OCI-LY7 (cell line): ENCODE data around the gene IPPK. TPM values are rescaled to one million over a fixed set of nuclear protein-coding genes. Genes with fewer than 3 reads are reported as not detected.

Experiments used
- BruUV-seq: library from RNA; stranded (reverse); fragments of 400-500 nt; replicated peaks from 2 replicates; lab custom pipeline; 2021; lab: Mats Ljungman, UMichigan
- CTCF ChIA-PET: fragments of 300-600 bp; sonication (Branson Sonifier 250); formaldehyde crosslinking; loops from one replicate; lab custom pipeline; 2022; ENCODE audit warnings: antibody characterized with exemption; ENCODE audit not compliant: unreplicated experiment; lab: Charles Lee
- POLR2A ChIA-PET: fragments of 300-600 bp; sonication (Branson Sonifier 250); formaldehyde crosslinking; loops from one replicate; lab custom pipeline; 2022; ENCODE audit warnings: antibody characterized with exemption; lab: Charles Lee
- DNase-seq: peaks from one replicate; pipeline ENCODE4 v3.0.0-alpha.2; 2015; ENCODE audit warnings: low spot score
- H2AFZ ChIP-seq: fragments of 200-600 bp; sonication (generic), shearing (Covaris generic); 2 replicates; pipeline ENCODE4 v1.6.1; 2014; ENCODE audit warnings: mild to moderate bottlenecking, antibody characterized with exemption, low read length, moderate library complexity
- H3K27ac ChIP-seq: fragments of 200-600 bp; sonication (generic); 2 replicates; pipeline ENCODE4 v1.5.1; 2014; ENCODE audit warnings: mixed run types, low read depth, mild to moderate bottlenecking, moderate library complexity, low read length, inconsistent platforms; ENCODE audit not compliant: poor library complexity, severe bottlenecking
- H3K36me3 ChIP-seq: fragments of 200-600 bp; sonication (generic); 2 replicates; pipeline ENCODE4 v1.6.1; 2014; ENCODE audit warnings: mild to moderate bottlenecking, antibody characterized with exemption, low read length, moderate library complexity, mixed read lengths; ENCODE audit not compliant: insufficient read depth
- H3K4me1 ChIP-seq: fragments of 200-600 bp; sonication (generic); 2 replicates; pipeline ENCODE4 v1.5.1; 2014; ENCODE audit warnings: mild to moderate bottlenecking, low read length; ENCODE audit not compliant: insufficient read depth, poor library complexity, severe bottlenecking
- H3K4me2 ChIP-seq: fragments of 200-600 bp; sonication (generic); 2 replicates; pipeline ENCODE4 v1.6.1; 2014; ENCODE audit warnings: mild to moderate bottlenecking, low read length
- H3K4me3 ChIP-seq: fragments of 200-600 bp; sonication (generic); 2 replicates; pipeline ENCODE4 v1.5.1; 2014; ENCODE audit warnings: mild to moderate bottlenecking, low read depth, low read length; ENCODE audit not compliant: poor library complexity, severe bottlenecking
- H3K79me2 ChIP-seq: fragments of 200-600 bp; sonication (generic); 2 replicates; pipeline ENCODE4 v1.6.1; 2016; ENCODE audit warnings: low read depth, mild to moderate bottlenecking, low read length, moderate library complexity, mixed read lengths; ENCODE audit not compliant: insufficient read depth
- H3K9me2 ChIP-seq: fragments of 200-600 bp; sonication (generic); 2 replicates; pipeline ENCODE4 v1.6.1; 2016; ENCODE audit warnings: mild to moderate bottlenecking, low read length, mixed read lengths; ENCODE audit not compliant: insufficient read depth
- H3K9me3 ChIP-seq: fragments of 200-600 bp; sonication (generic); 2 replicates; pipeline ENCODE4 v1.6.1; 2014; ENCODE audit warnings: mild to moderate bottlenecking, mixed run types, low read length, mixed read lengths
- H4K20me1 ChIP-seq: fragments of 200-600 bp; sonication (generic); 2 replicates; pipeline ENCODE4 v1.6.1; 2014; ENCODE audit warnings: mild to moderate bottlenecking, antibody characterized with exemption, low read length, moderate library complexity, mixed read lengths; ENCODE audit not compliant: insufficient read depth
- EZH2phosphoT487 ChIP-seq: fragments of 200-600 bp; sonication (generic); IDR thresholded peaks from 2 replicates; pipeline ENCODE4 v1.6.1; 2018; ENCODE audit warnings: low read depth, borderline replicate concordance, mild to moderate bottlenecking, mixed run types, antibody characterized with exemption, low read length, moderate library complexity, mixed read lengths
- intact Hi-C: fragments of 100-400 bp; cut with micrococcal nuclease; formaldehyde crosslinking; loops from one replicate; pipeline ENCODE4 v1.10.0; 2022; ENCODE audit not compliant: unreplicated experiment
- total RNA-seq, 2 experiments: library from RNA; depleted of rRNA in 1 of 2; stranded (reverse); fragments of >200 nt in 1 of 2; shearing (Covaris generic) in 1 of 2; gene quantifications; 2 replicates each; pipeline ENCODE4 v1.2.3, GENCODE V29; 2014 to 2022
- TF ChIP-seq, protein P1 (sequence below): fragments of 200-600 bp; sonication (generic); conservative IDR thresholded peaks from 2 replicates; pipeline ENCODE4 v1.5.1; 2014; ENCODE audit warnings: mild to moderate bottlenecking, antibody characterized with exemption, low read length, moderate library complexity, mixed read lengths

The IPPK gene
- total RNA-seq, 2 experiments from 2014 or later: 10.3 to 12.7 TPM

DNA sequence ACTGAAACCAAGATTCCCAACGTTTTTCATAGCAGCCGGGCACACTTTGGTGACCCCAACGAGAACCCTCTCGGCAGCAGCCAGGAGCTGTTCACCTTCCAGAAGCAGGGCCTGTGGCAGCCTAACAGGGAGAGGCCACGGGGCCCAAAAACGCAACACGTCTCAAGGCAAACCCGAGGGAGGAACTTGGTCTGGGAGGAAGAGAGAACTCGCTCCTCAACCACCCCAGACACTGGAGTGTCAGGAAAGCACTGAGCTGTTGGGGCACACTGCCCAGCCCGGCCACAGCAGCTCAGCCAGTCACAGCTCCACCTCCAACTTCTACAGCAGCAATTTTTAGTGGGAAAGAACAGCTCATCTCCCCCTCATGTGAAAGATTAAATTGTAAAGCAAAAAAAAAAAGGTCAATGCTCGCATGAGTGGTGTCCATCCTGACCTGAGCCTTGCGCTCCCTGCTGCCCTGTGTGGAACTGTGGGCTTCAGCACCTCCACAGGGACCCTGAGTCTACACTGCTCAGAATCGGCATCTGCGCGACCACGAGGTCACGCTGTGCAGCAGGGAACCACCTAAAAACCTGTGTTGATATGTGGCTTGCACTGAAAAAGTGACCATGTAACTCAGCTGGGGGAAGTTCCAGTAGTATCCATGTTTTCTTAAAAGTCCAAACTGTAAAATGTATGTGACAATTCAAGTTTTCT, 55.0 kb downstream of the IPPK start:
- H2AFZ ChIP-seq: no peak overlapping the region

DNA sequence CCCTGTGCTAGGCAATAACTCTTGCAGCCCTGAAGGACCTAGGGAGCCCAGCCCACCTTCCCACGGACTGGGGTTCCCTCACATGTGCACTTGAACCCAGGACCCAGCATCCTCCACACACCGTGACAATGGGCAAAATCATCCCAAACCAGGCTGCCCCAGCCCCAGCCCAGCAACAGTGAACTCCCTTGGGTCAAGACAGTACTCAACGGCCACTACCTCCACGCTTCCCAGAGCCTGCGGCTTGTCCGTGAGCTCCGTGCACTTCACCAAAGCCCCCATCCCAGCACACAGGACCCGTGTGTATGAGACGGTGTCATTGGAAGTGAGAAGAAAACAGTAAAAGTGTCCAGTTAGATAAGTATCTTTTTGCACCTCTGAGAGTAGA, 55.8 kb downstream of the IPPK start:
- intact Hi-C loops: no loop called here
- BruUV-seq: no TSS peak
- Histone ChIP-seq H3K27ac (no peak overlapping the region), H4K20me1 (no peaks in the 10 kb centered on the region), H3K4me2 (no peak overlapping the region), H3K4me3 (no peak overlapping the region), H3K4me1 (no peaks in the 10 kb centered on the region), H3K9me3 (no peaks in the 10 kb centered on the region), H3K36me3 (peaks cover 75% of the 10 kb centered on the region; the same call in 1 of the 2 replicates), H3K79me2 (no peaks in the 10 kb centered on the region), H2AFZ (no peak overlapping the region), H3K9me2 (no peaks in the 10 kb centered on the region)
- no peak for DNase-seq
- CTCF ChIA-PET: no interaction called here
- TF ChIP-seq, protein P1, sequence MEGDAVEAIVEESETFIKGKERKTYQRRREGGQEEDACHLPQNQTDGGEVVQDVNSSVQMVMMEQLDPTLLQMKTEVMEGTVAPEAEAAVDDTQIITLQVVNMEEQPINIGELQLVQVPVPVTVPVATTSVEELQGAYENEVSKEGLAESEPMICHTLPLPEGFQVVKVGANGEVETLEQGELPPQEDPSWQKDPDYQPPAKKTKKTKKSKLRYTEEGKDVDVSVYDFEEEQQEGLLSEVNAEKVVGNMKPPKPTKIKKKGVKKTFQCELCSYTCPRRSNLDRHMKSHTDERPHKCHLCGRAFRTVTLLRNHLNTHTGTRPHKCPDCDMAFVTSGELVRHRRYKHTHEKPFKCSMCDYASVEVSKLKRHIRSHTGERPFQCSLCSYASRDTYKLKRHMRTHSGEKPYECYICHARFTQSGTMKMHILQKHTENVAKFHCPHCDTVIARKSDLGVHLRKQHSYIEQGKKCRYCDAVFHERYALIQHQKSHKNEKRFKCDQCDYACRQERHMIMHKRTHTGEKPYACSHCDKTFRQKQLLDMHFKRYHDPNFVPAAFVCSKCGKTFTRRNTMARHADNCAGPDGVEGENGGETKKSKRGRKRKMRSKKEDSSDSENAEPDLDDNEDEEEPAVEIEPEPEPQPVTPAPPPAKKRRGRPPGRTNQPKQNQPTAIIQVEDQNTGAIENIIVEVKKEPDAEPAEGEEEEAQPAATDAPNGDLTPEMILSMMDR: no peak
- TF ChIP-seq EZH2phosphoT487: no peak
- POLR2A ChIA-PET: no interaction called here

More for the DNA sequence above, 55.0 kb downstream of the IPPK start:
- no peaks in the 10 kb centered on the region for H3K9me3 ChIP-seq
- no peaks in the 10 kb centered on the region for H3K4me1 ChIP-seq
- TF ChIP-seq, protein P1: no peak
- TF ChIP-seq EZH2phosphoT487: no peak
- ChIA-PET CTCF (no interaction called here), POLR2A (no interaction called here)
- no peaks in the 10 kb centered on the region for H4K20me1 ChIP-seq
- DNase-seq: no peak
- no peaks in the 10 kb centered on the region for H3K79me2 ChIP-seq
- H3K9me2 ChIP-seq: no peaks in the 10 kb centered on the region
- H3K4me2 ChIP-seq: no peak overlapping the region
- no peak overlapping the region for H3K27ac ChIP-seq
- H3K36me3 ChIP-seq: peaks cover 82% of the 10 kb centered on the region; the same call in 1 of the 2 replicates
- intact Hi-C loops: no loop called here
- no peak overlapping the region for H3K4me3 ChIP-seq
- BruUV-seq: no TSS peak
